Putamen (tissue), 1 donor: Measurements from ENCODE around the gene CRNKL1.

Source experiments
- DNase-seq: peaks from one replicate; pipeline ENCODE4 v3.0.0-alpha.2; 2016; ENCODE audit warnings: low spot score

The CRNKL1 gene

GRCh38 chr20:20052074-20052970, at the start of gene CRNKL1, which contains the start of gene CFAP61:
Gene CRNKL1 (minus strand): TSS chr20:20052466. CDS start chr20:20052342, 124 bp downstream.
Gene CFAP61 (plus strand): TSS chr20:20052532. CDS start chr20:20056654, 4,122 bp downstream.
- DNase-seq = peak; percentile 96

- DNase-seq = no peak
Measured at GRCh38 chr20:20100881-20101280, 48.6 kb upstream of the CRNKL1 start.

- DNase-seq = no peak
Measured at GRCh38 chr20:20096421-20096820, 44.2 kb upstream of the CRNKL1 start.

GRCh38 chr20:20095114-20095872, 43.0 kb upstream of the CRNKL1 start:
- no peak for DNase-seq

- DNase-seq = no peak
Measured at GRCh38 chr20:20094410-20094809, 42.1 kb upstream of the CRNKL1 start.

- no peak for DNase-seq
Measured at GRCh38 chr20:20092827-20093226, 40.6 kb upstream of the CRNKL1 start.

- DNase-seq = no peak
Measured at GRCh38 chr20:20089939-20090338, 37.7 kb upstream of the CRNKL1 start.

GRCh38 chr20:20089018-20089417, 36.8 kb upstream of the CRNKL1 start:
- DNase-seq = no peak

- DNase-seq = no peak
Measured at GRCh38 chr20:20085812-20086211, 33.5 kb upstream of the CRNKL1 start.

- no peak for DNase-seq
Measured at GRCh38 chr20:20085071-20085470, 32.8 kb upstream of the CRNKL1 start.

GRCh38 chr20:20084296-20084752, 32.1 kb upstream of the CRNKL1 start:
- DNase-seq = peak; percentile 50

GRCh38 chr20:20083807-20084206, 31.5 kb upstream of the CRNKL1 start:
- DNase-seq = peak; percentile 52

GRCh38 chr20:20079102-20079784, 27.0 kb upstream of the CRNKL1 start:
- DNase-seq = no peak

- DNase-seq = no peak
Measured at GRCh38 chr20:20078041-20078440, 25.8 kb upstream of the CRNKL1 start.

GRCh38 chr20:20076297-20077065, 24.2 kb upstream of the CRNKL1 start:
- DNase-seq = peak; percentile 90

GRCh38 chr20:20075032-20075431, 22.8 kb upstream of the CRNKL1 start:
- no peak for DNase-seq

- no peak for DNase-seq
Measured at GRCh38 chr20:20073801-20074371, 21.6 kb upstream of the CRNKL1 start.

GRCh38 chr20:20070871-20071726, 18.8 kb upstream of the CRNKL1 start:
- no peak for DNase-seq

GRCh38 chr20:20065361-20065760, 13.1 kb upstream of the CRNKL1 start:
- DNase-seq = no peak
